Gastrocnemius medialis (tissue), 4 donors: ENCODE data around the gene CCT8L2. TPM values are rescaled to one million over a fixed set of nuclear protein-coding genes. Genes with fewer than 3 reads are reported as not detected.
"Not testable (repeated sequence)": the region's sequence is repeated elsewhere in the genome, so short reads cannot be mapped to it uniquely, and the experiment has no call there.

Experiments used
- ATAC-seq, 2 donors: fragments of 150-250 bp; one replicate each; pipeline ENCODE4 v1.9.1; 2016
- DNase-seq, 2 donors: peaks; one replicate each; pipeline ENCODE4 v3.0.0-alpha.2; 2019
- H3K27ac ChIP-seq, 4 donors: fragments of 200-600 bp; sonication (generic); 1 replicate in 1 of 4; 2 replicates in 3 of 4; pipeline ENCODE4 v1.5.1; 2016 to 2018; ENCODE audit warnings: mild to moderate bottlenecking in 2 of 4, moderate library complexity in 1 of 4
- H3K27me3 ChIP-seq, 3 donors: fragments of 200-600 bp; sonication (generic) in 2 of 3; 1 replicate in 1 of 3; 2 replicates in 2 of 3; pipeline versions ENCODE4 v1.5.1 to v1.6.0; 2016 to 2019; ENCODE audit warnings: mild to moderate bottlenecking in 1 of 3, moderate library complexity in 1 of 3
- H3K36me3 ChIP-seq, 2 donors: fragments of 200-600 bp; sonication (generic) in 1 of 2; one replicate each; pipeline ENCODE4 v1.5.1; 2017 to 2018
- H3K4me1 ChIP-seq, 2 donors: fragments of 200-600 bp; sonication (generic) in 1 of 2; one replicate each; pipeline ENCODE4 v1.5.1; 2016 to 2017; ENCODE audit warnings: mild to moderate bottlenecking in 2 of 2
- H3K4me3 ChIP-seq, 4 donors: fragments of 200-600 bp; sonication (generic) in 3 of 4; 1 replicate in 1 of 4; 2 replicates in 3 of 4; pipeline ENCODE4 v1.5.1; 2016 to 2019; ENCODE audit warnings: mild to moderate bottlenecking in 2 of 4
- H3K9me3 ChIP-seq, 3 donors: fragments of 200-600 bp; sonication (generic) in 2 of 3; 1 replicate in 1 of 3; 2 replicates in 2 of 3; pipeline ENCODE4 v1.5.1; 2016 to 2019
- POLR2A ChIP-seq, 2 donors: fragments of 450-650 bp; IDR thresholded peaks; one replicate each; pipeline ENCODE4 v1.6.1; 2017; ENCODE audit warnings: antibody characterized with exemption in 2 of 2, mild to moderate bottlenecking in 2 of 2, moderate library complexity in 2 of 2
- in situ Hi-C, 4 donors: fragments of 200-750 bp; cut with MboI; loops; one replicate each; pipeline versions ENCODE4 v1.15.0 to v1.8.0; 2017; ENCODE audit warnings: low sequenced_read_pairs in 4 of 4
- intact Hi-C: fragments of 100-400 bp; cut with DNase I; formaldehyde crosslinking; loops from one replicate; pipeline ENCODE4 v1.15.1; 2023; ENCODE audit warnings: low total_unique reads
- total RNA-seq, 4 donors: library from RNA; depleted of rRNA; stranded (reverse); fragments of >200 nt; gene quantifications; one replicate each; pipeline versions ENCODE4 v1.1.0 to v1.2.3, GENCODE V29; 2016
- TF ChIP-seq, protein P1 (sequence below), 5 experiments: fragments of 450-650 bp in 3 of 5; fragments of 200-600 bp in 2 of 5; sonication (generic) in 2 of 5; IDR thresholded peaks in 4 of 5; conservative IDR thresholded peaks in 1 of 5; 1 replicate in 4 of 5; 2 replicates in 1 of 5; pipeline ENCODE4 v1.5.1; 2016 to 2019; ENCODE audit warnings: antibody characterized with exemption in 5 of 5, mild to moderate bottlenecking in 3 of 5, moderate library complexity in 3 of 5

The CCT8L2 gene
- total RNA-seq, 4 donors from 2014 or later: not detected

- H3K4me3 ChIP-seq: no peak overlapping the region
- no peaks in the 10 kb centered on the region for H3K4me1 ChIP-seq
- H3K27ac ChIP-seq: no peak overlapping the region
- H3K9me3 ChIP-seq: no peaks in the 10 kb centered on the region
- in situ Hi-C loops: no loop called here
- H3K27me3 ChIP-seq: no peaks in the 10 kb centered on the region
- no peak for TF ChIP-seq POLR2A (IDR thresholded peaks at IDR 0.05)
- TF ChIP-seq, protein P1, sequence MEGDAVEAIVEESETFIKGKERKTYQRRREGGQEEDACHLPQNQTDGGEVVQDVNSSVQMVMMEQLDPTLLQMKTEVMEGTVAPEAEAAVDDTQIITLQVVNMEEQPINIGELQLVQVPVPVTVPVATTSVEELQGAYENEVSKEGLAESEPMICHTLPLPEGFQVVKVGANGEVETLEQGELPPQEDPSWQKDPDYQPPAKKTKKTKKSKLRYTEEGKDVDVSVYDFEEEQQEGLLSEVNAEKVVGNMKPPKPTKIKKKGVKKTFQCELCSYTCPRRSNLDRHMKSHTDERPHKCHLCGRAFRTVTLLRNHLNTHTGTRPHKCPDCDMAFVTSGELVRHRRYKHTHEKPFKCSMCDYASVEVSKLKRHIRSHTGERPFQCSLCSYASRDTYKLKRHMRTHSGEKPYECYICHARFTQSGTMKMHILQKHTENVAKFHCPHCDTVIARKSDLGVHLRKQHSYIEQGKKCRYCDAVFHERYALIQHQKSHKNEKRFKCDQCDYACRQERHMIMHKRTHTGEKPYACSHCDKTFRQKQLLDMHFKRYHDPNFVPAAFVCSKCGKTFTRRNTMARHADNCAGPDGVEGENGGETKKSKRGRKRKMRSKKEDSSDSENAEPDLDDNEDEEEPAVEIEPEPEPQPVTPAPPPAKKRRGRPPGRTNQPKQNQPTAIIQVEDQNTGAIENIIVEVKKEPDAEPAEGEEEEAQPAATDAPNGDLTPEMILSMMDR (IDR thresholded peaks at IDR 0.05 in 4 of 5, conservative IDR thresholded peaks at IDR 0.05 in 1 of 5): no peak
- H3K36me3 ChIP-seq: no peaks in the 10 kb centered on the region
- DNase-seq (no peak), ATAC-seq (no peak)
- intact Hi-C loops: no loop called here
Observed at GRCh38 chr22:16586991-16587390, 5.6 kb downstream of the CCT8L2 start.

DNA sequence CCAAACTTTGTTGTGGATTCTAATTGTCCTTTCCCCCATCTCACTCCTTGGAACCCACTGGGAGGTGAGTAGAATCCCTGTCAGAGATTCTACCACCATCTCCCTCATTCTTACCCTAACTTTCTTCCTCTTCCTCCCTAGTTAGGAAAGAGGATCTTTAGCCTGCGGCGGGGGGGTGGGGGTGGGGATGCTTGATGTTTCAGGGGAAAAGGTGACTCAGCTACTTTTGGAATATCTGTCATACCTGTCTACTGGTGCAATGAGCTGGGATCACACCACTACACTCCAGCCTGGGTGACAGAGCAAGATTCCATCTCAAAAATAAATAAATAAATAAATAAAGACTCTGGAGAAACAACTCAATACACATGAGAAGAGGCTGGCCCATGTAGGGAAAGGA, 6.4 kb downstream of the CCT8L2 start:
- H3K4me1 ChIP-seq: no peaks in the 10 kb centered on the region
- H3K27me3 ChIP-seq: no peaks in the 10 kb centered on the region
- no peak overlapping the region for H3K4me3 ChIP-seq
- ATAC-seq: no peak
- no peaks in the 10 kb centered on the region for H3K36me3 ChIP-seq
- no peak for TF ChIP-seq POLR2A (IDR thresholded peaks at IDR 0.05)
- TF ChIP-seq, protein P1 (IDR thresholded peaks at IDR 0.05 in 4 of 5, conservative IDR thresholded peaks at IDR 0.05 in 1 of 5): no peak
- in situ Hi-C loops: no loop called here
- no peak overlapping the region for H3K27ac ChIP-seq
- no peak for DNase-seq
- intact Hi-C loops: no loop called here
- no peaks in the 10 kb centered on the region for H3K9me3 ChIP-seq

DNA sequence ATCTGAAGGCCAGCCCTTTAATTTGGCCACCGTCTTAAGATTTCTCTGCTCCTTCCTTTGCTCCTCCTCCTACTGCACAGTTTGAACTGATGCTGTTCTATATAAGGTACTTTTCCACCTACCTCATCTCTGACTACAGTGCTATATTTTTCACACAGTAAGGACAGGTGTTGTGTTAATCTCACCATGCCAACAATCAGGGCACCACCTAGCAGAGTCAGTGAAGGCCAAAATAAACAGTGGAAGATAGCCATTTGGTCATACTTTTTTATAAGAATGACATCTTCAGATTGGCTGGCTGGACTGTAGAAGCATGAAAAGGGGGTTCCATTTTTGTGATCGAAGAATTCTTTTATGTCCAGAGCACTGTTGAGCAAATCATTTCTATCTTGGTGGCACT, 11.7 kb downstream of the CCT8L2 start:
- in situ Hi-C loops, H3K4me1 ChIP-seq, DNase-seq, intact Hi-C loops, H3K9me3 ChIP-seq, H3K27me3 ChIP-seq, ATAC-seq, H3K36me3 ChIP-seq, H3K4me3 ChIP-seq, H3K27ac ChIP-seq: not testable (repeated sequence)

DNA sequence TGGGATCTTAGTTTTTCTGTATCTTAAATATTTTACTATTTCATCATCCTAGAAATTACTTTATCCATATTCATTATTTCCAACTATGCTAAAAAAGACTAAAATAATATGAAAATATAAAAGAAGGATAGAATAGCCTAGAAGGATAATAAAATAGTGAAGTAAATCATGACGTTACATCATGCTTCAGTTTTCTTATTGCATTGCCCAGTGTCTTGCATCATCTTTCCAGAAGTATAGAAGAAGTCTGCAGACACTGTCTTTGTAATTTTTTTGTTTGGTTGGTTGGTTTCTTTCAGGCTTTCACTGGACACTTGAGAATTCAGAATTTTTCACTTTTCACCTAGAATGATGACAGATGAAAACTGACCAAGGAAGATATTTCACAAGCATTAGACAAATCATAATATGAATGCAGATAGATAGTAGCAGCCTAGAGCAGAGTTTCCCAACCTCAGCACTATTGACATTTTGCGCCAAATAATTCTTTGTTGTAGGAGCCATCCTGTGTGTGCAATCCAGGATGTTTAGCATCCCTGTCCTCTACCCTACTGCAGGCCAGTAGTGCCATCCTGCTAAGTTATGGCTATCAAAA, 23.3 kb downstream of the CCT8L2 start:
- intact Hi-C loops, in situ Hi-C loops, H3K4me1 ChIP-seq, DNase-seq, H3K9me3 ChIP-seq, H3K36me3 ChIP-seq, H3K4me3 ChIP-seq, H3K27me3 ChIP-seq, H3K27ac ChIP-seq, ATAC-seq: not testable (repeated sequence)

DNA sequence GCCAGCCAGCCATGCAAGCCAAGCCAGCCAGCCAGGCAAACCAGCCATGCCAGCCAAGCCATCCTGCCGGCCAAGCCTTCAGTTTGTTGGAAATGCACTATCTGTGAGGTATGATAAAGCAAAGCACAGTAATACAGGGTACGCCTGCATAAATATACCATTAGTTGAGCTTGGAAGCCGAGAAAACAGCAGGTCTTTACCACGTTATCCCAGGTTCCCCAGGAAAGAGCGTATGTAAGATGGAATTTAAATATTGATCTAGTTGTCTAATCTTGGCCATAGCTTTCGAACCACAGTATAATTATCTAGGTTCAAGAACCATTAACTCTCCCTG, 24.2 kb downstream of the CCT8L2 start:
- Histone ChIP-seq H3K27ac (no peak overlapping the region), H3K4me1 (no peaks in the 10 kb centered on the region), H3K27me3 (no peaks in the 10 kb centered on the region), H3K9me3 (no peaks in the 10 kb centered on the region), H3K4me3 (no peak overlapping the region), H3K36me3 (no peaks in the 10 kb centered on the region)
- no peak for DNase-seq
- intact Hi-C loops: no loop called here
- TF ChIP-seq POLR2A (IDR thresholded peaks at IDR 0.05): no peak
- TF ChIP-seq, protein P1 (IDR thresholded peaks at IDR 0.05 in 4 of 5, conservative IDR thresholded peaks at IDR 0.05 in 1 of 5): no peak
- ATAC-seq: no peak
- in situ Hi-C loops: no loop called here

- H3K4me3 ChIP-seq, H3K27me3 ChIP-seq, intact Hi-C loops, in situ Hi-C loops, H3K36me3 ChIP-seq, DNase-seq, H3K4me1 ChIP-seq, H3K27ac ChIP-seq, H3K9me3 ChIP-seq, ATAC-seq: not testable (repeated sequence)
Observed at GRCh38 chr22:16567617-16568424, 24.8 kb downstream of the CCT8L2 start.

- in situ Hi-C loops, ATAC-seq, H3K36me3 ChIP-seq, H3K9me3 ChIP-seq, intact Hi-C loops, H3K4me1 ChIP-seq, H3K27ac ChIP-seq, H3K27me3 ChIP-seq, DNase-seq, H3K4me3 ChIP-seq: not testable (repeated sequence)
Observed at GRCh38 chr22:16566421-16567151, 26.0 kb downstream of the CCT8L2 start.

DNA sequence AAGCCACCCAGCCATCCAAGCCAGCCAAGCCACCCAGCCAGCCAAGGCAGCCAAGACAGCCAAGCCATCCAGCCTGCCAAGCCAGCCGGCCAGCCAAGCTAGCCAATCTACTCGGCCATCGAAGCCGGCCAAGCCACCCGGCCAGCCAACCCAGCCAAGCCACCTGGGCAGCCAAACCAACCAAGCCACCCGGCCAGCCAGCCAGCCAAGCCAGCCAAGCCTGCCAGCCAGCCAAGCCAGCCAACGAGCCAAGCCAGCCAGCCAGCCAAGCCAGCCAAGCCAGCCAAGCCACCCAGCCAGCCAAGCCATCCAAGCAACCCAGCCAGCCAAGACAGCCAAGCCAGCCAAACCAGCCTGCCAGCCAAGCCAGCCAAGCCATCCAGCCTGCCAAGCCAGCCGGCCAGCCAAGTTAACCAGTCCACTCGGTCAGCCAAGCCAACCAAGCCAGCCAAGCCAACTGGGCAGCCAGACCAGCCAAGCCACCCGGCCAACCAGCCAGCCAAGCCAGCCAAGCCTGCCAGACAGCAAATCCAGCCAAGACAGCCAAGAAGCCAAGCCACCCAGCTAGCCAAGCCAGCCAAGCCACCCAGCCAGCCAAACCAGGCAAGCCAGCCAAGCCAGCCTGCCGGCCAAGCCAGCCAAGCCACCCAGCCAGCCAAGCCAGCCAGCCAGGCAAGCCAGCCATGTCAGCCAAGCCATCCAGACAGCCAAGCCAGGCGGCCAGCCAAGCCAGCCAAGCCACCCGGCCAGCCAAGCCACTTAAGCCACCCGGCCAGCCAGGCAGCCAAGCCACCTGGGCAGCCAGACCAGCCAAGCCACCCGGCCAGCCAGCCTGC, 26.8 kb downstream of the CCT8L2 start:
- H3K36me3 ChIP-seq, H3K27ac ChIP-seq, intact Hi-C loops, H3K27me3 ChIP-seq, in situ Hi-C loops, DNase-seq, H3K4me3 ChIP-seq, ATAC-seq, H3K9me3 ChIP-seq, H3K4me1 ChIP-seq: not testable (repeated sequence)
